DOHH2 (cell line): ENCODE results near the gene CDK2.
A peak's percentile ranks its signal among the peaks of the same experiment; 100 is the strongest.

ENCODE experiments used
- EZH2phosphoT487 ChIP-seq: fragments of 200-600 bp; sonication (generic); IDR thresholded peaks from 2 replicates; pipeline ENCODE4 v1.6.1; 2017; ENCODE audit warnings: borderline replicate concordance, mild to moderate bottlenecking, antibody characterized with exemption, low read length, moderate library complexity, mixed read lengths
- TF ChIP-seq, protein P1 (sequence below): fragments of 200-600 bp; sonication (generic); IDR thresholded peaks from one replicate; pipeline ENCODE4 v1.5.1; 2014; ENCODE audit warnings: antibody characterized with exemption, mild to moderate bottlenecking, low read depth, low read length; ENCODE audit not compliant: poor library complexity, severe bottlenecking

DNA sequence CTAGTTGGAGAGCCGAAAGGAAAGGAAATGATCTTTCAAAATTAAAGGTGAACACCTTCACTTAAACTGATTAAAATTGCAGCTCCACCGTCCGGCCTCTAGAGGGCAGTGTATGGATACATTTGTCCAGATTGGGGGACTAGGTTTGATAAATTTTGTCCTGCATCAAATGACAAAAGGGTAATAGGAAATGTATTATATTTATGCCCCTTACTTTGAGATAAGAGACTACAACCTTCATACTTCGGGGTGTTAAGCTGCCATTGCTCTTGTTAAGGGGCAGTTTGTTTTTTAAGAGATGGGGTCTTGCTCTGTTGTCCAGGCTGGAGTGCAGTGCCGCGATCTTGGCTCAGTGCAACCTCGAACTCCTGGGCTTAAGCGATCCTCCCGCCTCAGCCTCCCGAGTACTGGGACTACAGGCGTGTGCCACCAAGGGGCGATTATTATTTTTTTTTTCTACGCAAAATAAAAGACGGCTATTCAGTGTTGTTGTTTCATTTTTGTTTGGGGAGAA lies 29.6 kb downstream of the CDK2 start:
- TF ChIP-seq, protein P1, sequence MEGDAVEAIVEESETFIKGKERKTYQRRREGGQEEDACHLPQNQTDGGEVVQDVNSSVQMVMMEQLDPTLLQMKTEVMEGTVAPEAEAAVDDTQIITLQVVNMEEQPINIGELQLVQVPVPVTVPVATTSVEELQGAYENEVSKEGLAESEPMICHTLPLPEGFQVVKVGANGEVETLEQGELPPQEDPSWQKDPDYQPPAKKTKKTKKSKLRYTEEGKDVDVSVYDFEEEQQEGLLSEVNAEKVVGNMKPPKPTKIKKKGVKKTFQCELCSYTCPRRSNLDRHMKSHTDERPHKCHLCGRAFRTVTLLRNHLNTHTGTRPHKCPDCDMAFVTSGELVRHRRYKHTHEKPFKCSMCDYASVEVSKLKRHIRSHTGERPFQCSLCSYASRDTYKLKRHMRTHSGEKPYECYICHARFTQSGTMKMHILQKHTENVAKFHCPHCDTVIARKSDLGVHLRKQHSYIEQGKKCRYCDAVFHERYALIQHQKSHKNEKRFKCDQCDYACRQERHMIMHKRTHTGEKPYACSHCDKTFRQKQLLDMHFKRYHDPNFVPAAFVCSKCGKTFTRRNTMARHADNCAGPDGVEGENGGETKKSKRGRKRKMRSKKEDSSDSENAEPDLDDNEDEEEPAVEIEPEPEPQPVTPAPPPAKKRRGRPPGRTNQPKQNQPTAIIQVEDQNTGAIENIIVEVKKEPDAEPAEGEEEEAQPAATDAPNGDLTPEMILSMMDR: peak; percentile 87
- TF ChIP-seq EZH2phosphoT487: no peak
